ENCODE data around the gene MAFG. TPM values are rescaled to one million over a fixed set of nuclear protein-coding genes. Genes with fewer than 3 reads are reported as not detected.
A peak's percentile ranks its signal among the peaks of the same experiment; 100 is the strongest.

The MAFG gene
- total RNA-seq, 2 experiments from 2014 or later = 15.3 to 18.3 TPM

DNA sequence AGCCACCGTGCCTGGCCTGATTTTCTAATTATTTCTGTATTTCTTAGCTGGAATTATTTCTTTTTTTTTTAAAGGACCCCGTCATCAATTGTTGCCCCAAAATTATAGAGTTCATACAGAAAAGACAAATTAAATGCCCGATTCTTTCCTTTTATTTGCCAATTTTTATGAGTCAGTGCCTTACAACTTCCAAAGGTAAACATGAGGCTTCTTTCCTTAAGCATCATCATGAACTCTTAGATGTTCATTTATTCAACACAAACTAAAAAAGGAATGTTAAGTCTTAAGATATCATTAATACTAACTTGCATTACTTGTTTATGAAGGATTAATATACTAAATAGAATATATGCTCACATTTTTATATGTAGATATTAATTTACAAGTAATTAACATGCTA lies 49.2 kb downstream of the MAFG start:
- intact Hi-C loops (cut with DNase I, micrococcal nuclease) = no loop called here
- DNase-seq = no peak
- Mint-ChIP-seq H3K4me3 (no peak overlapping the region), H3K4me1 (peaks cover 15% of the 10 kb centered on the region), H3K36me3 (ENCODE audit: low read depth) (peaks cover 38% of the 10 kb centered on the region), H3K27ac (no peak overlapping the region), H3K27me3 (no peaks in the 10 kb centered on the region), H3K9me3 (ENCODE audit: low read depth) (no peaks in the 10 kb centered on the region)
- no peak for ATAC-seq
- CTCF ChIA-PET = no interaction called here
- POLR2A ChIA-PET = no interaction called here

DNA sequence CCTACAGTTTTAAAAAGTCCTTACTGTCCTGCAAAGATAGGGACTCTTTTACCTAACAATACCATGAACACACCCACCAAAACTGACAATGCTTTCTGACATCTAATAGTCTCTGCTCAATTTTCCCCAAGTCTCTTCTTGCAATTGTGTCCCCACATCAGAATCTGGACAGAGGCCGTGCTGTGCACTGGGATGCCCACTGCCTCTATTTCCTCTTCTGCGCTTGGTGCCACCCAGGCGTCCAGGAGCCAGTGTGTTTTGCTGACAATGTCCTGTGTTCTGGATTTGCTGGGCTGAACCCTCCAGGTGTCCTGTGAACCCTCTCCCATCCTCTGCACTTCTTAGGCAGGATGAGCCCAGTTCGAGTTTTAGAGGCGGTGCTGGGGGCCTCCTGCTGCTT lies 50.0 kb downstream of the MAFG start:
- ChIA-PET CTCF (no interaction called here), POLR2A (no interaction called here)
- Mint-ChIP-seq H3K4me1 (peaks cover 22% of the 10 kb centered on the region), H3K36me3 (ENCODE audit: low read depth) (peaks cover 44% of the 10 kb centered on the region), H3K27ac (no peak overlapping the region), H3K4me3 (no peak overlapping the region), H3K9me3 (ENCODE audit: low read depth) (no peaks in the 10 kb centered on the region), H3K27me3 (no peaks in the 10 kb centered on the region)
- DNase-seq (no peak), ATAC-seq (no peak)
- intact Hi-C loops (cut with DNase I, micrococcal nuclease) = no loop called here

DNA sequence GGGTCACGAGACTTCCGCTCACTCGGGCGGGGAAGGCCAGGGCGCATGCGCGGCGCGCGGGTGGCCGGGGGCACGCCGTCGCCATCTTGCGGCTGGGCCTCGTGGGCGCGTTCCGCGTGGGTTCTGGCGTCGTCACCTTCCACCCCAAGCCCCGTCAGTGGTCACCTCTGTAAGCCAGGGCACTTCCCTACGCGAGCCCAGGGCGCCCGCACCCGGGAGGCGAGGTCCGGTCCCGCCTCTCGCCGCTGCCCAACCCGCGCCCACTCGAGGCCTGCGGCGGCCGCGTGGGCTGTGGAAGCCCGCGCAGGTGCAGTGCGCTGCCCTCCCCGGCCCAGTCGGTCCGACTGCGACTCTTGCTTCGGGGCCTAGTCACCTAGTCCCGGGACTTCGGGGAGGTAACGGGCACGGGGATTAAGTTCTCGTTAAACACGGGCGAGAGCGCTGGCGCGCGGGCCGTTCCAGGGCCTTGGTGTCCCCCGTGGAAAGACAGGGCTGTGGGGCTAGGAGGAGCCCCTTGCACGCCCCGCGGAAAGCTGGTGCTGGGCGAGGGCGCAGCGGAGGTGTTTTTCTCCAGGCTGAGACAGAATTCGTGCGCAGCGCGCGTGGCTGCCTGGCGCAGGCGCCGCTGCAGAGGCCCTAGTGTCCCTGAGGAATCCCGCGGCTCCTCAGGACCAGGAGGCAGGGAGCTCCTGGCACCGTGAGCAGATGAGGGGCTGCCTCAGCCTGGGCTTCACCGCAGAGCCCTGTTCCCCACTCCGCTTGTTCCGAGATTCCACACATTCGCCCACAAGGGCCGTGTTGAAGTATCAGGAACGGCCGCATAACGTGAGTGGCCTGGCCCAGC lies 55.9 kb downstream of the MAFG start:
- H3K27ac Mint-ChIP-seq = peak overlapping the region; percentile 92
- peaks cover 34% of the 10 kb centered on the region for H3K4me1 Mint-ChIP-seq
- intact Hi-C loops (cut with DNase I, micrococcal nuclease) = loop anchor here (1.0 to 2.0 kb wide), 10 partner anchors 10 to 625 kb away; partner anchors contain the start of genes ALYREF (in 2 of the 2), ANAPC11 (in 2 of the 2), ASPSCR1 (in 1 of the 2) and FASN (in 1 of the 2)
- DNase-seq (peak; percentile 98), ATAC-seq (no peak)
- no peaks in the 10 kb centered on the region for H3K27me3 Mint-ChIP-seq
- CTCF ChIA-PET = interaction anchor here (0.8 to 1.0 kb wide), 2 partner anchors 45 to 57 kb away, joined by 4 read pairs; no protein-coding TSS in a partner anchor
- peaks cover 27% of the 10 kb centered on the region for H3K36me3 Mint-ChIP-seq (ENCODE audit: low read depth)
- H3K4me3 Mint-ChIP-seq = peak overlapping the region; percentile 81
- no peaks in the 10 kb centered on the region for H3K9me3 Mint-ChIP-seq (ENCODE audit: low read depth)
- POLR2A ChIA-PET = interaction anchor here (0.5 to 0.7 kb wide), 3 partner anchors 25 to 475 kb away, joined by 4 to 6 read pairs (median 4); no protein-coding TSS in a partner anchor

DNA sequence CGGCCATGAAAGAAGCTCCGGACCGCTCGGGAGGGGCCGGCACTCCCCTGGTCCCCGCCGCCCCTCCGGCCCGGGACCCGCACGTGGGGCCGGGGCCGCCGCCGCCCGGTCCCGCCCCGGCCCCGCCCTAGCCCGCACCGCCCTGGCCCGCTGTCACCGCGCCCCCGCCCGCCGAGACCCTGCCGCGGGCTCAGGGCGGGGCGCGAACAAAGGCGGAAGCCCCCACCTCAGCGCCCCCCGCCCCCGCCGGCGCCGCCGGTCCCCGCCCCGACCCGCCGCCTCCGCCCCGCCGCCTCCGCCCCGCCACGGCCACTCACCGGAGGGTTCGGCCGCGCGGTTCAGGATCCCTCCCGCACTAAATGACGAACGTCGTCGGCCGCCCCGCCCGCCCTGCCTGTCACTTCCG lies 56.6 kb downstream of the MAFG start, which contains the start of gene ARHGDIA:
Gene ARHGDIA (minus strand): TSS at position 357 of the 406 bp plus-strand sequence. CDS start 1,407 bp downstream, outside the sequence.
- Mint-ChIP-seq H3K9me3 (ENCODE audit: low read depth) (no peaks in the 10 kb centered on the region), H3K4me3 (peak within 1 kb of the TSS; percentile 87), H3K36me3 (ENCODE audit: low read depth) (peaks cover 33% of the 10 kb centered on the region), H3K27ac (peak within 1 kb of the TSS; percentile 92), H3K27me3 (no peaks in the 10 kb centered on the region), H3K4me1 (peaks cover 34% of the 10 kb centered on the region)
- intact Hi-C loops (cut with DNase I, micrococcal nuclease) = loop anchor here (1.0 to 2.0 kb wide), 11 partner anchors 10 to 626 kb away; partner anchors contain the start of genes ALYREF (in 2 of the 2), ANAPC11 (in 2 of the 2), ASPSCR1 (in 1 of the 2) and FASN (in 1 of the 2)
- no peak for DNase-seq
- ATAC-seq = peak; percentile 45
- CTCF ChIA-PET = interaction anchor here (2.6 kb wide), 1 partner anchor 15 kb away, joined by 14 read pairs; no protein-coding TSS in a partner anchor
- POLR2A ChIA-PET = interaction anchor here (1.2 kb wide), 1 partner anchor 46 kb away, joined by 6 read pairs; no protein-coding TSS in a partner anchor

DNA sequence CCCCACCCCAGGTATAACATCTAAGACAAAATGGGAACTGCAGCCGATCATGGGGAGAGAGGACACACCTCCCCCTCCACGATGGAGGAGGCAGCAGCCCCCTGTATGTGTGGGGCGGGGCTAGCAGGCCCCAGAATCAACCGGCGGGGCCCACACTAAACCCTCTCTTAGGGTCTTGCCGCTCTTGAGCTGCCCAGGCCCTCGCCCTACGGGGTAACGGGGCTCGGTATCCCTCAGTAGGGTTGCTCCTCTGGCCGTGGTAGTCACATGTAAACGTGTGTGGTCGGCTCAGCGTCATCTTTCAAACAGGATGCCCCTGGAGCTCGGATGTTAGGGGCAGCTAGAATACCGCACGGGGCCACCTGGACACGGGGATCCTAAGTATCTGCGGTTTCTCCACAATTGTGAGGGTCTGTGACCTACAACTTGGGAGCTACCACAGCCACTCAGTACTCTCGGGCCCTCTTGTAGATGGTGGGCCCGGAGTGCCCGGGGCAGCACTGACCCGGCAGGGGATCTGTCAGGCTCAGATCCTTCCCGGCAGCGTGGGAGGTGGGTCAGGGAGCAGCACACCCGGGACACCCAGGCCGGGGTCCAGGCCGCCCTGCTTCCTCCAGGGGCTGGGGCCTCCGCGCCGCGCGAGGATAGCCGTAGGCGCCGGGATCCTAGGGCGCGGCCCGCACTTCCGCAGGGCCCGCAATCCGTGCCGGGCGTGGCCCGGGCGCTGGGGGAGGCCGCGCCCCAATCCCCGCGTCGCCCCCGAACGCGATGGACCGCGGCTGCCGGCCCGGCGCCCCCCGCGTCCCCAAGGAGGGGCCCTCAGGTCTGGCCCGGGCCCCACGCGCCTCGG lies 57.2 kb downstream of the MAFG start:
- intact Hi-C loops (cut with DNase I, micrococcal nuclease) = loop anchor here (1.0 to 2.0 kb wide), 4 partner anchors 10 to 626 kb away; partner anchors contain the start of genes P4HB (in 1 of the 2) and PCYT2 (in 1 of the 2)
- CTCF ChIA-PET = interaction anchor here (0.7 to 2.6 kb wide), 8 partner anchors 9 to 717 kb away, joined by 3 to 14 read pairs (median 3); partner anchors contain the start of genes ALYREF, ANAPC11 and P4HB
- H3K9me3 Mint-ChIP-seq (ENCODE audit: low read depth) = no peaks in the 10 kb centered on the region
- no peaks in the 10 kb centered on the region for H3K27me3 Mint-ChIP-seq
- peaks cover 38% of the 10 kb centered on the region for H3K36me3 Mint-ChIP-seq (ENCODE audit: low read depth)
- POLR2A ChIA-PET = interaction anchor here (1.2 to 1.6 kb wide), 3 partner anchors 9 to 47 kb away, joined by 4 to 6 read pairs (median 6); no protein-coding TSS in a partner anchor
- peak; percentile 65 for DNase-seq
- peak overlapping the region; percentile 87 for H3K4me3 Mint-ChIP-seq
- ATAC-seq = peak; percentile 14
- H3K27ac Mint-ChIP-seq = peak overlapping the region; percentile 84
- H3K4me1 Mint-ChIP-seq = peaks cover 36% of the 10 kb centered on the region

DNA sequence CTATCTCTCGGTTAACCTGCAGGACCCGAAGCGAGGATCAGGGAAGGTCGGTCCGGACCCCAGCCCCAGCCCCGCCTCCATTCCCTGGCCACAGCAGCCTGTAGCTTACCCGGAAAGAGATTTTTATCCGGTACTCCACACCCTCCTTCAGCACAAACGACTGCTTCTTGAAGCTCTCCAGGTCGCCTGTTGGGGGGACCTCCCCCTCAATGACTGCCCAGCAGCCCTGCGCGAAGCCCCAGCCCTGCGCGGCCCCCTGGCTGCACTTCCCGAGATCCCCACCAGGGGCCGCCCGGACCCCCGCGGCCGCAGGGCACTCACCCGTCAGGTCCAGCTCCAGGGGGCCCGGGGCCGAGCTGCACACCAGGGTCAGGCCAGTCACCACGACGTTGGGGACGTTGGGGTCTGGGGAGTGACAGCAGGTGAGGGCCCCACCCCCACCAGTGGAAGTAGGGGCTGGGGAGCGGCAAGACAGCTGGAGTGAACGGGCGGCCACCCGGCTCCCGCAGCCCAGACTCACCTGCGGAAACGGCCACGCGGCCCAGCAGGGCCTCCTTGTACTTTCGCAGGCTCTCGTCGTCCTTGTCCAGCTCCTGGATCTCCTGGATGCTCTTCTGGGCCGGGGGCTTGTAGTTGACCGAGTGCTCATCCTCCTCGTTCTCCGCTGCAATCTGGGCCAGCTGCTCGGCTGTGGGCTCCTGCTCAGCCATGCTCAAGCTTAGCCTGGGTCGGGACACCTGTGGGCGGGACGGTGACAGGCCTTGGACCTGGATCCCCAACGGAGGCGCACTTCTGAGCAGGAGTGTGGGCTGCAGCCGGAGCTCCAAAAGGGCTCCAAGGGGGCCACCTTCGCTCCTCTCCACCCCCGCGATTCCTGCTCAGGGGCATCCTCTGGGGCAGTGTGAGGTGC lies 58.1 kb downstream of the MAFG start:
- Mint-ChIP-seq H3K27me3 (no peaks in the 10 kb centered on the region), H3K9me3 (ENCODE audit: low read depth) (no peaks in the 10 kb centered on the region), H3K27ac (peak overlapping the region; percentile 84), H3K4me1 (peaks cover 34% of the 10 kb centered on the region), H3K36me3 (ENCODE audit: low read depth) (peaks cover 41% of the 10 kb centered on the region), H3K4me3 (peak overlapping the region; percentile 87)
- no peak for ATAC-seq
- CTCF ChIA-PET = interaction anchor here (0.6 to 2.6 kb wide), 8 partner anchors 8 to 645 kb away, joined by 3 to 14 read pairs (median 3); partner anchors contain the start of genes ALYREF, ANAPC11 and P4HB
- DNase-seq = peak; percentile 66
- intact Hi-C loops (cut with DNase I, micrococcal nuclease) = loop anchor here (1.0 to 2.0 kb wide), 4 partner anchors 9 to 627 kb away; partner anchors contain the start of genes P4HB (in 1 of the 2) and PCYT2 (in 1 of the 2)
- POLR2A ChIA-PET = interaction anchor here (1.2 to 1.6 kb wide), 3 partner anchors 8 to 47 kb away, joined by 4 to 6 read pairs (median 6); no protein-coding TSS in a partner anchor

DNA sequence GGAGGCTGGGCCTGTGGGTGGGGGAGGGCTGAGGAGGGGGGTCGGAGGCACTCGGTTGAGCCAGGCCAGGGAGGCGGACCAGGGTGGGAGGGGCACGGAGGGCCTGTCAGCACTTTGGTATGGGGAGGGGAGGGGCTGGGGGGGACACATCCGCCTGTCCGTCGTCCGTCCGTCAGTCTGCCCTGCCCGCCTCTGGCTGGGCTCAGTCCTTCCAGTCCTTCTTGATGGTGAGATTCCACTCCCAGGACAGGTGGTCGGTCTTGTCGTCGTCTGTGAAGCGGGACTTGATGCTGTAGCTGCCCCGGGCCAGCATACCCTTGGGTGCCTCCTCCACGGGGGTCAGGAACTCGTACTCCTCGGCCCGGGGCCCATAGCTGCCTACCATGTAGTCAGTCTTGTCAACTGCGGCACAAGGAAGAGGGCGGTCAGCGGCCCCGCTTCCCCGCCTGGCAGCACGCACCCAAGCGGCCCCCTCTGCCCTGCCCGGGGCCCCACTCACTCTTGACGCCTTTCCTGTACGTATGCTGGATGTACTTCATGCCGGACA lies 58.8 kb downstream of the MAFG start:
- intact Hi-C loops (cut with DNase I, micrococcal nuclease) = no loop called here
- no peaks in the 10 kb centered on the region for H3K27me3 Mint-ChIP-seq
- peaks cover 46% of the 10 kb centered on the region for H3K36me3 Mint-ChIP-seq (ENCODE audit: low read depth)

More for the DNA sequence above, 58.8 kb downstream of the MAFG start:
- Mint-ChIP-seq H3K4me3 (peak overlapping the region; percentile 87), H3K9me3 (ENCODE audit: low read depth) (no peaks in the 10 kb centered on the region), H3K4me1 (peaks cover 32% of the 10 kb centered on the region), H3K27ac (peak overlapping the region; percentile 42)
- POLR2A ChIA-PET = no interaction called here
- DNase-seq = peak; percentile 54
- CTCF ChIA-PET = interaction anchor here (0.6 to 2.6 kb wide), 3 partner anchors 17 to 646 kb away, joined by 3 to 14 read pairs (median 3); no protein-coding TSS in a partner anchor
- ATAC-seq = no peak

Other genes starting within 250 kb of the MAFG start
- 10 to 100 TPM; 39.0 to 39.1 TPM for gene ARL16, start 243.9 kb downstream of the MAFG start, total RNA-seq
- gene HGS, start 243.7 kb downstream of the MAFG start, total RNA-seq = 100 to 1,000 TPM; 100 to 102 TPM
- gene MRPL12, start 224.4 kb downstream of the MAFG start, total RNA-seq = 100 to 1,000 TPM in 1 of 2 experiments, 10 to 100 TPM in 1; 94.0 to 116 TPM
- gene SLC25A10, start 215.5 kb downstream of the MAFG start, total RNA-seq = 10 to 100 TPM; 28.6 to 31.8 TPM
- not detected for gene GCGR, start 123.6 kb downstream of the MAFG start, total RNA-seq
- 10 to 100 TPM; 45.8 to 50.4 TPM for gene MCRIP1, start 94.4 kb downstream of the MAFG start, total RNA-seq
- gene PPP1R27, start 92.7 kb downstream of the MAFG start, total RNA-seq = not detected
- gene P4HB, start 67.2 kb downstream of the MAFG start, total RNA-seq = 100 to 1,000 TPM; 414 to 578 TPM
- 100 to 1,000 TPM; 513 to 661 TPM for gene ARHGDIA, start 56.4 kb downstream of the MAFG start, total RNA-seq
- gene ALYREF, start 36.1 kb downstream of the MAFG start, total RNA-seq = 100 to 1,000 TPM; 197 to 230 TPM
- gene ANAPC11, start 36.0 kb downstream of the MAFG start, total RNA-seq = 100 to 1,000 TPM in 1 of 2 experiments, 10 to 100 TPM in 1; 79.9 to 131 TPM
- gene NPB, start 25.5 kb downstream of the MAFG start, total RNA-seq = under 1 TPM in 1 of 2 experiments, not detected in 1; 0.14 TPM
- 10 to 100 TPM; 19.7 to 24.0 TPM for gene PCYT2, start 16.3 kb downstream of the MAFG start, total RNA-seq
- 10 to 100 TPM; 29.3 to 31.8 TPM for gene SIRT7, start 9.6 kb downstream of the MAFG start, total RNA-seq
- 100 to 1,000 TPM; 110 to 134 TPM for gene PYCR1, start 9.6 kb upstream of the MAFG start, total RNA-seq
- gene MYADML2, start 19.5 kb upstream of the MAFG start, total RNA-seq = not detected
- under 1 TPM; 0.87 to 0.97 TPM for gene NOTUM, start 33.5 kb upstream of the MAFG start, total RNA-seq
- 10 to 100 TPM; 23.3 to 26.5 TPM for gene ASPSCR1, start 49.9 kb upstream of the MAFG start, total RNA-seq
- gene CENPX, start 95.1 kb upstream of the MAFG start, total RNA-seq = 10 to 100 TPM; 77.5 to 84.1 TPM
- 10 to 100 TPM; 17.6 to 20.6 TPM for gene LRRC45, start 95.6 kb upstream of the MAFG start, total RNA-seq
- gene RAC3, start 103.9 kb upstream of the MAFG start, total RNA-seq = 10 to 100 TPM in 1 of 2 experiments, 1 to 10 TPM in 1; 9.6 to 10.6 TPM
- gene DCXR, start 110.0 kb upstream of the MAFG start, total RNA-seq = 100 to 1,000 TPM; 105 to 166 TPM
- 10 to 100 TPM; 16.9 to 17.5 TPM for gene RFNG, start 124.1 kb upstream of the MAFG start, total RNA-seq
- gene GPS1, start 124.2 kb upstream of the MAFG start, total RNA-seq = 10 to 100 TPM; 69.0 to 73.5 TPM
- gene DUS1L, start 138.1 kb upstream of the MAFG start, total RNA-seq = 100 to 1,000 TPM; 119 to 124 TPM
- gene FASN, start 170.5 kb upstream of the MAFG start, total RNA-seq = 100 to 1,000 TPM; 239 to 259 TPM

Data from activated CD4-positive, alpha-beta T cell treated with anti-CD3 and anti-CD28 coated beads for 36 hours (primary cell).